Measurements from ENCODE around the gene SEMA5A. TPM values are rescaled to one million over a fixed set of nuclear protein-coding genes. Genes with fewer than 3 reads are reported as not detected.

Gene SEMA5A
- polyA plus RNA-seq, 1 donor from 2014 or later: 3.2 TPM

DNA sequence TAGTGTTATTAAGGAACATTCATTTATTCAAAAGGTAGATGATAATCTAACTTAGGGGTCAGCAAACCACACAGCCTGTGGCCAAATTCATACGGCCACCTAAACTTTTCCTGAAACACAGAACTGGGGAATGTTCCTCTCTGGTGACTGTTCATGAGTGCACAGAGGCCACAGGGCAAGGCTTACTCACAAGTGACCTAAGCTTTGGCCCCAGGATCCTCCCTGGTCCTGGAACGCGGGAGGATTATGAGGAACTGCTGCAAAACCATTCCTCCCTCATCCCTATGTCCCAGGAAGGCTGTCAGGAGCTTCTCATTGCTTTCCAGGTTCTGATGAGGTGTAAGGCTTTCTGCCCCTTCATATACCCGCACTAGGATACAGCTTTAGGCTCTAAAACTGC lies 397.6 kb downstream of the SEMA5A start:
- Histone ChIP-seq H3K4me2 (ENCODE audit: low read length) (no peak overlapping the region), H3F3A (ENCODE audit: insufficient read depth, low read length, poor library complexity, severe bottlenecking) (no peaks in the 10 kb centered on the region), H3K4me3 (ENCODE audit: low read length) (no peak overlapping the region), H3K79me2 (replicated peaks; ENCODE audit: insufficient read depth, low read length) (no peaks in the 10 kb centered on the region), H3K9me2 (ENCODE audit: insufficient read depth, low read length) (no peaks in the 10 kb centered on the region), H4K20me1 (ENCODE audit: insufficient read depth) (no peaks in the 10 kb centered on the region), H3K27me3 (ENCODE audit: insufficient read depth, low read depth, low read length) (no peaks in the 10 kb centered on the region), H3K9ac (ENCODE audit: low read length) (no peak overlapping the region), H2AFZ (ENCODE audit: low read depth, low read length) (no peak overlapping the region), H3K9me3 (ENCODE audit: low read length) (no peaks in the 10 kb centered on the region), H3K36me3 (ENCODE audit: insufficient read depth, low read length) (no peaks in the 10 kb centered on the region), H3K27ac (ENCODE audit: low read length) (no peak overlapping the region)
- no peak for TF ChIP-seq EP300 (conservative IDR thresholded peaks at IDR 0.05; ENCODE audit: poor library complexity, severe bottlenecking)
- TF ChIP-seq EZH2 (IDR thresholded peaks at IDR 0.05; ENCODE audit: borderline replicate concordance, insufficient read depth, low read length, poor library complexity, severe bottlenecking): no peak
- TF ChIP-seq TAF1 (IDR thresholded peaks at IDR 0.05; ENCODE audit: low read depth): no peak
- TF ChIP-seq, protein P1, sequence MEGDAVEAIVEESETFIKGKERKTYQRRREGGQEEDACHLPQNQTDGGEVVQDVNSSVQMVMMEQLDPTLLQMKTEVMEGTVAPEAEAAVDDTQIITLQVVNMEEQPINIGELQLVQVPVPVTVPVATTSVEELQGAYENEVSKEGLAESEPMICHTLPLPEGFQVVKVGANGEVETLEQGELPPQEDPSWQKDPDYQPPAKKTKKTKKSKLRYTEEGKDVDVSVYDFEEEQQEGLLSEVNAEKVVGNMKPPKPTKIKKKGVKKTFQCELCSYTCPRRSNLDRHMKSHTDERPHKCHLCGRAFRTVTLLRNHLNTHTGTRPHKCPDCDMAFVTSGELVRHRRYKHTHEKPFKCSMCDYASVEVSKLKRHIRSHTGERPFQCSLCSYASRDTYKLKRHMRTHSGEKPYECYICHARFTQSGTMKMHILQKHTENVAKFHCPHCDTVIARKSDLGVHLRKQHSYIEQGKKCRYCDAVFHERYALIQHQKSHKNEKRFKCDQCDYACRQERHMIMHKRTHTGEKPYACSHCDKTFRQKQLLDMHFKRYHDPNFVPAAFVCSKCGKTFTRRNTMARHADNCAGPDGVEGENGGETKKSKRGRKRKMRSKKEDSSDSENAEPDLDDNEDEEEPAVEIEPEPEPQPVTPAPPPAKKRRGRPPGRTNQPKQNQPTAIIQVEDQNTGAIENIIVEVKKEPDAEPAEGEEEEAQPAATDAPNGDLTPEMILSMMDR (IDR thresholded peaks at IDR 0.05; ENCODE audit: poor library complexity, severe bottlenecking): no peak
- TF ChIP-seq MXI1 (conservative IDR thresholded peaks at IDR 0.05; ENCODE audit: poor library complexity, severe bottlenecking): no peak
- no peak for TF ChIP-seq SMC3 (conservative IDR thresholded peaks at IDR 0.05; ENCODE audit: poor library complexity)
- no peak for TF ChIP-seq POLR2AphosphoS5 (IDR thresholded peaks at IDR 0.05)
- TF ChIP-seq, protein P2, sequence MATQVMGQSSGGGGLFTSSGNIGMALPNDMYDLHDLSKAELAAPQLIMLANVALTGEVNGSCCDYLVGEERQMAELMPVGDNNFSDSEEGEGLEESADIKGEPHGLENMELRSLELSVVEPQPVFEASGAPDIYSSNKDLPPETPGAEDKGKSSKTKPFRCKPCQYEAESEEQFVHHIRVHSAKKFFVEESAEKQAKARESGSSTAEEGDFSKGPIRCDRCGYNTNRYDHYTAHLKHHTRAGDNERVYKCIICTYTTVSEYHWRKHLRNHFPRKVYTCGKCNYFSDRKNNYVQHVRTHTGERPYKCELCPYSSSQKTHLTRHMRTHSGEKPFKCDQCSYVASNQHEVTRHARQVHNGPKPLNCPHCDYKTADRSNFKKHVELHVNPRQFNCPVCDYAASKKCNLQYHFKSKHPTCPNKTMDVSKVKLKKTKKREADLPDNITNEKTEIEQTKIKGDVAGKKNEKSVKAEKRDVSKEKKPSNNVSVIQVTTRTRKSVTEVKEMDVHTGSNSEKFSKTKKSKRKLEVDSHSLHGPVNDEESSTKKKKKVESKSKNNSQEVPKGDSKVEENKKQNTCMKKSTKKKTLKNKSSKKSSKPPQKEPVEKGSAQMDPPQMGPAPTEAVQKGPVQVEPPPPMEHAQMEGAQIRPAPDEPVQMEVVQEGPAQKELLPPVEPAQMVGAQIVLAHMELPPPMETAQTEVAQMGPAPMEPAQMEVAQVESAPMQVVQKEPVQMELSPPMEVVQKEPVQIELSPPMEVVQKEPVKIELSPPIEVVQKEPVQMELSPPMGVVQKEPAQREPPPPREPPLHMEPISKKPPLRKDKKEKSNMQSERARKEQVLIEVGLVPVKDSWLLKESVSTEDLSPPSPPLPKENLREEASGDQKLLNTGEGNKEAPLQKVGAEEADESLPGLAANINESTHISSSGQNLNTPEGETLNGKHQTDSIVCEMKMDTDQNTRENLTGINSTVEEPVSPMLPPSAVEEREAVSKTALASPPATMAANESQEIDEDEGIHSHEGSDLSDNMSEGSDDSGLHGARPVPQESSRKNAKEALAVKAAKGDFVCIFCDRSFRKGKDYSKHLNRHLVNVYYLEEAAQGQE (IDR thresholded peaks at IDR 0.05; ENCODE audit: borderline replicate concordance): no peak
- TF ChIP-seq RAD21 (conservative IDR thresholded peaks at IDR 0.05): no peak

DNA sequence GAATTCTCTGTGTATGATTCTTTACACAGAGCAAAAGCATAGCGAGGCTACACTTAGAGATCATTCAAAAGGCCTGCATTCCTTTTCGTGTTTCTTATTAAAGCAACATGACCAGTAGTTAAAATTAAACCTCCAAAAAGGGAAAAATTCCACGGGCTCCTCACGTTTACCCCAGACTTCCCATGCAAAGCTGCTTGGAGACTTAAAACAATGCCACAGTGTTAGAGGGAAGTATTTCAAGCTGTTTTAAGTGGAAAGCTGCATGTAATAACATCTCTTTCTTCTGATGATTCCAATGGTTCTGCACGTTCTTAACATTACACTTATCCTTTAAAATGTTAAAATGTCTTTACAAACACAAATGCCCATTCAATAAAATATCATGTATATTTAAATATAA lies 405.2 kb downstream of the SEMA5A start:
- no peak overlapping the region for H2AFZ ChIP-seq (ENCODE audit: low read depth, low read length)
- no peaks in the 10 kb centered on the region for H4K20me1 ChIP-seq (ENCODE audit: insufficient read depth)
- H3K27ac ChIP-seq (ENCODE audit: low read length): no peak overlapping the region
- no peaks in the 10 kb centered on the region for H3K36me3 ChIP-seq (ENCODE audit: insufficient read depth, low read length)
- no peak overlapping the region for H3K9ac ChIP-seq (ENCODE audit: low read length)
- H3K9me3 ChIP-seq (ENCODE audit: low read length): no peaks in the 10 kb centered on the region
- H3K79me2 ChIP-seq (replicated peaks; ENCODE audit: insufficient read depth, low read length): no peaks in the 10 kb centered on the region
- no peak overlapping the region for H3K4me3 ChIP-seq (ENCODE audit: low read length)
- no peaks in the 10 kb centered on the region for H3K9me2 ChIP-seq (ENCODE audit: insufficient read depth, low read length)
- H3K27me3 ChIP-seq (ENCODE audit: insufficient read depth, low read depth, low read length): no peaks in the 10 kb centered on the region
- TF ChIP-seq, protein P1 (IDR thresholded peaks at IDR 0.05; ENCODE audit: poor library complexity, severe bottlenecking): no peak
- TF ChIP-seq TAF1 (IDR thresholded peaks at IDR 0.05; ENCODE audit: low read depth): no peak
- TF ChIP-seq RAD21 (conservative IDR thresholded peaks at IDR 0.05): no peak
- no peak for TF ChIP-seq EP300 (conservative IDR thresholded peaks at IDR 0.05; ENCODE audit: poor library complexity, severe bottlenecking)
- no peak for TF ChIP-seq POLR2AphosphoS5 (IDR thresholded peaks at IDR 0.05)
- no peak overlapping the region for H3K4me2 ChIP-seq (ENCODE audit: low read length)
- H3F3A ChIP-seq (ENCODE audit: insufficient read depth, low read length, poor library complexity, severe bottlenecking): no peaks in the 10 kb centered on the region
